H9 (cell line): ENCODE measurements around the gene ADAMTSL5. TPM values are rescaled to one million over a fixed set of nuclear protein-coding genes. Genes with fewer than 3 reads are reported as not detected.

Source experiments
- DNase-seq: peaks from one replicate; pipeline ENCODE4 v3.0.0-alpha.2; 2017
- H2AFZ ChIP-seq: one replicate; pipeline ENCODE4 v1.6.1; 2013; ENCODE audit warnings: mild to moderate bottlenecking, low read length, control low read depth, moderate library complexity
- H2AK5ac ChIP-seq: 2 replicates; pipeline ENCODE4 v1.6.1; 2013; ENCODE audit warnings: low read length, control low read depth, mixed read lengths; ENCODE audit not compliant: insufficient read length
- H2BK120ac ChIP-seq: one replicate; pipeline ENCODE4 v1.6.1; 2013; ENCODE audit warnings: low read depth, mild to moderate bottlenecking, low read length, control low read depth, inconsistent platforms; ENCODE audit not compliant: poor library complexity, severe bottlenecking
- H2BK12ac ChIP-seq: 2 replicates; pipeline ENCODE4 v1.6.1; 2013; ENCODE audit warnings: low read length, control low read depth, mixed read lengths, low read depth; ENCODE audit not compliant: insufficient read length
- H2BK15ac ChIP-seq: 2 replicates; pipeline ENCODE4 v1.6.1; 2013; ENCODE audit warnings: low read depth, low read length, control low read depth
- H2BK20ac ChIP-seq: one replicate; pipeline ENCODE4 v1.6.1; 2013; ENCODE audit warnings: low read depth, mild to moderate bottlenecking, low read length, control low read depth, inconsistent platforms; ENCODE audit not compliant: poor library complexity, severe bottlenecking
- H2BK5ac ChIP-seq: 2 replicates; pipeline ENCODE4 v1.6.1; 2013; ENCODE audit warnings: low read length, control low read depth, mixed read lengths; ENCODE audit not compliant: insufficient read length
- H3K14ac ChIP-seq: 2 replicates; pipeline ENCODE4 v1.6.1; 2013; ENCODE audit warnings: low read length, control low read depth; ENCODE audit not compliant: insufficient read depth
- H3K18ac ChIP-seq: 2 replicates; pipeline ENCODE4 v1.6.1; 2013; ENCODE audit warnings: low read depth, mild to moderate bottlenecking, mixed read lengths, low read length, control low read depth; ENCODE audit not compliant: insufficient read length
- H3K23ac ChIP-seq: 2 replicates; pipeline ENCODE4 v1.6.1; 2013; ENCODE audit warnings: low read length, control low read depth, mixed read lengths, low read depth; ENCODE audit not compliant: insufficient read length
- H3K23me2 ChIP-seq: 2 replicates; pipeline ENCODE4 v1.6.1; 2013; ENCODE audit warnings: low read depth, mild to moderate bottlenecking, mixed read lengths, low read length, control low read depth; ENCODE audit not compliant: insufficient read length, poor library complexity, severe bottlenecking
- H3K27ac ChIP-seq: 2 replicates; pipeline ENCODE4 v1.5.1; 2013; ENCODE audit warnings: low read length, control low read depth, mixed read lengths, low read depth; ENCODE audit not compliant: insufficient read length
- H3K27me3 ChIP-seq: 2 replicates; pipeline ENCODE4 v1.6.1; 2013; ENCODE audit warnings: low read length, control low read depth, inconsistent platforms; ENCODE audit not compliant: insufficient read depth
- H3K4ac ChIP-seq: 2 replicates; pipeline ENCODE4 v1.6.1; 2013; ENCODE audit warnings: low read depth, mild to moderate bottlenecking, control low read depth, inconsistent platforms, low read length, moderate library complexity
- H3K4me1 ChIP-seq: 2 replicates; pipeline ENCODE4 v1.6.1; 2013; ENCODE audit warnings: low read length, control low read depth, inconsistent platforms; ENCODE audit not compliant: insufficient read depth
- H3K4me2 ChIP-seq: 2 replicates; pipeline ENCODE4 v1.6.1; 2013; ENCODE audit warnings: low read length, control low read depth, mixed read lengths; ENCODE audit not compliant: insufficient read length, insufficient read depth
- H3K56ac ChIP-seq: 2 replicates; pipeline ENCODE4 v1.6.1; 2013; ENCODE audit warnings: low read depth, mild to moderate bottlenecking, mixed read lengths, low read length, control low read depth; ENCODE audit not compliant: insufficient read length
- H3K79me1 ChIP-seq: 2 replicates; pipeline ENCODE4 v1.6.1; 2013; ENCODE audit warnings: low read depth, mild to moderate bottlenecking, moderate library complexity, low read length, control low read depth, inconsistent platforms; ENCODE audit not compliant: insufficient read depth, poor library complexity, severe bottlenecking
- H3K79me2 ChIP-seq: 2 replicates; pipeline ENCODE4 v1.6.1; 2013; ENCODE audit warnings: low read length, control low read depth, inconsistent platforms; ENCODE audit not compliant: insufficient read depth
- H3K9ac ChIP-seq: 2 replicates; pipeline ENCODE4 v1.6.1; 2013; ENCODE audit warnings: low read length, control low read depth, mixed read lengths; ENCODE audit not compliant: insufficient read length; ENCODE audit errors: extremely low read depth
- H3K9me3 ChIP-seq: one replicate; pipeline ENCODE4 v1.6.1; 2013; ENCODE audit warnings: low read depth, low read length, inconsistent platforms; ENCODE audit not compliant: control insufficient read depth
- H3T11ph ChIP-seq: one replicate; pipeline ENCODE4 v1.6.1; 2013; ENCODE audit warnings: mild to moderate bottlenecking, low read length, control low read depth, inconsistent platforms
- H4K20me1 ChIP-seq: one replicate; pipeline ENCODE4 v1.6.1; 2013; ENCODE audit not compliant: control insufficient read depth, insufficient read length, insufficient read depth
- H4K5ac ChIP-seq: 2 replicates; pipeline ENCODE4 v1.6.1; 2013; ENCODE audit warnings: low read depth, mild to moderate bottlenecking, mixed read lengths, low read length, control low read depth; ENCODE audit not compliant: insufficient read length
- H4K8ac ChIP-seq: replicated peaks from 2 replicates; pipeline ENCODE4 v1.6.1; 2013; ENCODE audit warnings: low read length, control low read depth, mixed read lengths, low read depth; ENCODE audit not compliant: insufficient read length
- H4K91ac ChIP-seq: 2 replicates; pipeline ENCODE4 v1.6.1; 2013; ENCODE audit warnings: low read depth, mild to moderate bottlenecking, moderate library complexity, mixed read lengths, low read length, control low read depth; ENCODE audit not compliant: insufficient read length
- H3K27ac Mint-ChIP-seq, 3 experiments: 2 replicates in 2 of 3; 3 replicates in 1 of 3; pipeline ENCODE4 v1.8.0; 2020 to 2021; ENCODE audit warnings: mixed read lengths in 3 of 3, mild to moderate bottlenecking in 1 of 3, moderate library complexity in 1 of 3
- H3K27me3 Mint-ChIP-seq: 2 replicates; pipeline ENCODE4 v1.8.0; 2021; ENCODE audit warnings: low read depth, mild to moderate bottlenecking, moderate library complexity, mixed read lengths
- H3K36me3 Mint-ChIP-seq, 3 experiments: 2 replicates in 2 of 3; 3 replicates in 1 of 3; pipeline ENCODE4 v1.8.0; 2020 to 2021; ENCODE audit warnings: low read depth in 3 of 3, mixed read lengths in 3 of 3; ENCODE audit not compliant: insufficient read depth in 1 of 3
- H3K4me1 Mint-ChIP-seq, 2 experiments: 2 replicates each; pipeline ENCODE4 v1.8.0; 2020; ENCODE audit warnings: mixed read lengths in 2 of 2
- H3K4me3 Mint-ChIP-seq, 2 experiments: 2 replicates in 1 of 2; 3 replicates in 1 of 2; pipeline ENCODE4 v1.8.0; 2020 to 2021; ENCODE audit warnings: mild to moderate bottlenecking in 2 of 2, mixed read lengths in 2 of 2, moderate library complexity in 1 of 2
- H3K9me3 Mint-ChIP-seq, 2 experiments: 2 replicates in 1 of 2; 3 replicates in 1 of 2; pipeline ENCODE4 v1.8.0; 2020; ENCODE audit warnings: mild to moderate bottlenecking in 2 of 2, mixed read lengths in 2 of 2, moderate library complexity in 1 of 2
- CTCF ChIP-seq: fragments of 200-600 bp; sonication (generic); conservative IDR thresholded peaks from 3 replicates; pipeline ENCODE4 v1.8.0; 2021; ENCODE audit warnings: antibody characterized with exemption, mild to moderate bottlenecking
- WGBS: extraction: QIAGEN DNeasy Blood & Tissue Kit; methylation state at CpG from one replicate; pipeline ENCODE4 v1.1.7; 2013; ENCODE audit warnings: missing lambda C conversion rate, low lambda C conversion rate, mixed read lengths; ENCODE audit not compliant: insufficient read length; ENCODE audit errors: extremely low coverage; 5-methylcytosine and 5-hydroxymethylcytosine counted together
- total RNA-seq: library from RNA; stranded (reverse); gene quantifications from 2 replicates; pipeline ENCODE4 v1.2.1, GENCODE V29; 2021

The ADAMTSL5 gene
- total RNA-seq, 1 experiment from 2014 or later = 1.5 TPM

GRCh38 chr19:1532003-1532402, 19.2 kb upstream of the ADAMTSL5 start:
- no peak overlapping the region for H3T11ph ChIP-seq
- H3K4me1 ChIP-seq = no peaks in the 10 kb centered on the region
- H3K4me2 ChIP-seq = no peak overlapping the region
- H4K8ac ChIP-seq = no peak overlapping the region
- H2BK15ac ChIP-seq = no peak overlapping the region
- no peak overlapping the region for H3K27ac ChIP-seq
- no peak overlapping the region for H3K18ac ChIP-seq
- H3K4ac ChIP-seq = no peak overlapping the region
- TF ChIP-seq CTCF = no peak
- Mint-ChIP-seq H3K27ac (no peak overlapping the region), H3K9me3 (no peaks in the 10 kb centered on the region), H3K4me1 (no peaks in the 10 kb centered on the region), H3K36me3 (no peaks in the 10 kb centered on the region), H3K27me3 (peaks cover 30% of the 10 kb centered on the region), H3K4me3 (no peak overlapping the region)
- no peak overlapping the region for H3K14ac ChIP-seq
- no peak overlapping the region for H2AK5ac ChIP-seq
- no peaks in the 10 kb centered on the region for H3K23me2 ChIP-seq
- H3K79me1 ChIP-seq = no peaks in the 10 kb centered on the region
- no peak for DNase-seq
- no peak overlapping the region for H2BK20ac ChIP-seq
- no peak overlapping the region for H4K91ac ChIP-seq
- no peaks in the 10 kb centered on the region for H3K27me3 ChIP-seq
- WGBS = no CpG with 5 or more reads among the region's 9 CpGs
- no peak overlapping the region for H2BK120ac ChIP-seq
- no peak overlapping the region for H3K23ac ChIP-seq
- no peak overlapping the region for H2BK12ac ChIP-seq
- H3K79me2 ChIP-seq = no peaks in the 10 kb centered on the region
- H4K20me1 ChIP-seq = no peaks in the 10 kb centered on the region
- H4K5ac ChIP-seq = no peak overlapping the region
- H2BK5ac ChIP-seq = no peak overlapping the region
- no peak overlapping the region for H2AFZ ChIP-seq
- H3K9ac ChIP-seq = no peak overlapping the region
- H3K9me3 ChIP-seq = no peaks in the 10 kb centered on the region
- H3K56ac ChIP-seq = no peak overlapping the region
